Natural killer cell treated with Interleukin-12 subunit alpha and Interleukin-12 subunit beta and Interleukin-15 and Interleukin-18, amount 100 ng/mL, for 72 hours (primary cell): ENCODE measurements around the gene GALNT6. TPM values are rescaled to one million over a fixed set of nuclear protein-coding genes. Genes with fewer than 3 reads are reported as not detected.
"Not testable (repeated sequence)": the region's sequence is repeated elsewhere in the genome, so short reads cannot be mapped to it uniquely, and the experiment has no call there.

Experiments
- ATAC-seq, 2 donors: fragments of 150-1000 bp; cut with Tn5 transposase in 1 of 2; sonication (Bioruptor Pico), chemical (Tn5 transposase) in 1 of 2; 2 replicates each; pipeline ENCODE4 v1.10.0; 2021
- DNase-seq: peaks from one replicate; pipeline ENCODE4 v3.0.0; 2022; ENCODE audit warnings: low spot score
- H3K27ac Mint-ChIP-seq, 2 donors: 1 replicate in 1 of 2; 2 replicates in 1 of 2; pipeline ENCODE4 v1.8.0; 2022; ENCODE audit warnings: mixed read lengths in 2 of 2, mild to moderate bottlenecking in 1 of 2, moderate library complexity in 1 of 2
- H3K27me3 Mint-ChIP-seq, 2 donors: 1 replicate in 1 of 2; 2 replicates in 1 of 2; pipeline ENCODE4 v1.8.0; 2022; ENCODE audit warnings: mixed read lengths in 2 of 2
- H3K36me3 Mint-ChIP-seq: one replicate; pipeline ENCODE4 v1.8.0; 2022; ENCODE audit warnings: mixed read lengths
- H3K4me1 Mint-ChIP-seq, 2 donors: 1 replicate in 1 of 2; 2 replicates in 1 of 2; pipeline ENCODE4 v1.8.0; 2022; ENCODE audit warnings: low read depth in 2 of 2, mixed read lengths in 2 of 2, mild to moderate bottlenecking in 1 of 2
- H3K4me3 Mint-ChIP-seq: one replicate; pipeline ENCODE4 v1.8.0; 2022; ENCODE audit warnings: mixed read lengths
- H3K9me3 Mint-ChIP-seq: 2 replicates; pipeline ENCODE4 v1.8.0; 2022; ENCODE audit warnings: mixed read lengths
- total RNA-seq, 2 donors: library from RNA; stranded (reverse); gene quantifications; one replicate each; pipeline ENCODE4 v1.2.3, GENCODE V29; 2022

GALNT6 gene
- total RNA-seq, 2 donors from 2014 or later, result 13.2 to 23.5 TPM

DNA sequence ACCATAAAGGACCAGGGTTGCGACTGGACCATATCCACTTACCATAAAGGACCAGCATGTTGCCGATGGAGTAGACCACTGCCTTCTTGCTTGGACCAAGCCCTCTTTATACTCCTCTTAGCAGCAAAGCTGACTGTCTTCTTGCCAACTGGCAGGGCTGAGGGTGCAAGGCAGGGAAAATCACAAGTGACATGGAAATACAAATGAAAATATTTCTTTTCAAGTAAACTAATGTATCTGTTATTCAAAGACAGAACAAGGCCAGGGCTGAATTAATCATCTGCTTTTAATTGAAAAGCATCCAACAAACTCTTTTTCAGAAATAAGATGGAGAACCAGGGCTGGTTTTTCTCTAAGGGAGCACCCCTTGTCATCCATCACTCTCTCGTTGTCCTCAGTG lies 44.6 kb downstream of the GALNT6 start, which contains the start of gene CELA1:
Gene CELA1 (minus strand): TSS at position 99 of the 400 bp plus-strand sequence. CDS start 41 bp downstream, at position 58.
- Mint-ChIP-seq H3K36me3 (no peaks in the 10 kb centered on the region), H3K27me3 (no peaks in the 10 kb centered on the region), H3K27ac (peak within 1 kb of the TSS in 1 of 2 donors; percentile 60), H3K9me3 (no peaks in the 10 kb centered on the region), H3K4me1 (peaks cover under 1 to 5% of the 10 kb centered on the region in 2 donors), H3K4me3 (no peak within 1 kb of the TSS)
- DNase-seq, result no peak
- no peak for ATAC-seq

GRCh38 chr12:51345681-51346080 lies 45.5 kb downstream of the GALNT6 start:
- ATAC-seq (no peak), DNase-seq (no peak)
- Mint-ChIP-seq H3K27me3 (no peaks in the 10 kb centered on the region), H3K36me3 (no peaks in the 10 kb centered on the region), H3K4me3 (no peak overlapping the region), H3K4me1 (peaks cover 7 to 9% of the 10 kb centered on the region in 2 donors), H3K9me3 (no peaks in the 10 kb centered on the region), H3K27ac (peak overlapping the region in 1 of 2 donors; percentile 60)

GRCh38 chr12:51343201-51343600 lies 48.0 kb downstream of the GALNT6 start:
- Mint-ChIP-seq H3K36me3 (no peaks in the 10 kb centered on the region), H3K9me3 (no peaks in the 10 kb centered on the region), H3K27ac (no peak overlapping the region), H3K4me3 (no peak overlapping the region), H3K27me3 (no peaks in the 10 kb centered on the region), H3K4me1 (peaks cover 7 to 9% of the 10 kb centered on the region in 2 donors)
- ATAC-seq, result no peak
- no peak for DNase-seq

GRCh38 chr12:51342416-51342815 lies 48.8 kb downstream of the GALNT6 start:
- DNase-seq, result no peak
- Mint-ChIP-seq H3K27me3 (no peaks in the 10 kb centered on the region), H3K36me3 (no peaks in the 10 kb centered on the region), H3K27ac (no peak overlapping the region), H3K9me3 (no peaks in the 10 kb centered on the region), H3K4me3 (no peak overlapping the region), H3K4me1 (peaks cover 7 to 9% of the 10 kb centered on the region in 2 donors)
- no peak for ATAC-seq

GRCh38 chr12:51341251-51342007 lies 49.8 kb downstream of the GALNT6 start:
- H3K4me1 Mint-ChIP-seq, result peaks cover 7 to 13% of the 10 kb centered on the region in 2 donors
- ATAC-seq (peak; percentile 72 to 86), DNase-seq (peak; percentile 73)
- no peaks in the 10 kb centered on the region for H3K9me3 Mint-ChIP-seq
- H3K4me3 Mint-ChIP-seq, result peak overlapping the region; percentile 54
- H3K27ac Mint-ChIP-seq, result peak overlapping the region; percentile 64 to 92
- no peaks in the 10 kb centered on the region for H3K27me3 Mint-ChIP-seq
- no peaks in the 10 kb centered on the region for H3K36me3 Mint-ChIP-seq

DNA sequence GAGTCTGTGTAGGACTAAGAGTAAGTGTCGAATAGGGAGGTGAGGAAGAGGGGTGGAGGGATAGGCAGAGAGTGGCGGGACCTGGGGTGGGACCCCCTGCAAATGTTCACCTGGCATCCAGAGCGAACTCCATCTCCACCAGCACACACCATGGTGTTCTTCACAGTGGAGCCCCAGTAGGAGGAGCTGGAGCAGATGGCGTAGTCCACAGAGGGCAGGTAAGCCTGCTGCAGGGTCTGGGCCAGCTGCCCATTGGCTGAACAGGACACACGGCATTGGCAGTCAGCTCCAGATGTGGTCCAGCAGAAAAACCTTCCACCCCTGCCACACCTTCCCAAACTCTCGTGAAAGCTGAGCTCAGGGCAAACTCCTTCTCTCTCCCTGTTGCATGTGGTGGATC lies 51.5 kb downstream of the GALNT6 start:
- H3K4me1 Mint-ChIP-seq, result peaks cover 11 to 12% of the 10 kb centered on the region in 2 donors
- H3K4me3 Mint-ChIP-seq, result no peak overlapping the region
- no peaks in the 10 kb centered on the region for H3K36me3 Mint-ChIP-seq
- no peaks in the 10 kb centered on the region for H3K27me3 Mint-ChIP-seq
- H3K27ac Mint-ChIP-seq, result no peak overlapping the region
- no peaks in the 10 kb centered on the region for H3K9me3 Mint-ChIP-seq
- no peak for DNase-seq
- peak in 1 of 2 donors; percentile 6 for ATAC-seq

DNA sequence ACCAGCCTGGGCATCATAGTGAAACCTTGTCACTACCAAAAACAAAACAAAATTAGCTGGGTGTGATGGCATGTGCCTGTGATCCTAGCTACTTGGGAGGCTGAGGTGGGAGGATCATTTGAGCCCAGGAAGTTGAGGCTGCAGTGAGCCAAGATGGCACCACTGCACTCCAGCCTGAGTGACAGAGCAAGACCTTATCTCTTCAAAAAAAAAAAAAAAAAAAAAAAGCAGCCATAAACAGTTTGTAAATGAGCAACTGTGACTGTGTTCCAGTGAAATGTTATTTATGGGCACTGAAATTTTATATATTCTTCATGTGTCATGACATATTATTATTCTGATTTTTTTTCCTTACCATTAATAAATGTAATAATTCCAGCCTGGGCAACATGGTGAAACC lies 53.9 kb downstream of the GALNT6 start:
- not testable (repeated sequence) for H3K27ac Mint-ChIP-seq, DNase-seq, H3K27me3 Mint-ChIP-seq, H3K9me3 Mint-ChIP-seq, H3K36me3 Mint-ChIP-seq, H3K4me3 Mint-ChIP-seq, ATAC-seq
- H3K4me1 Mint-ChIP-seq, result peaks cover 11 to 12% of the 10 kb centered on the region in 2 donors

GRCh38 chr12:51335931-51336330 lies 55.3 kb downstream of the GALNT6 start:
- H3K4me1 Mint-ChIP-seq, result peaks cover 8 to 11% of the 10 kb centered on the region in 2 donors
- ATAC-seq, result no peak
- peak; percentile 18 for DNase-seq
- no peak overlapping the region for H3K4me3 Mint-ChIP-seq
- no peaks in the 10 kb centered on the region for H3K9me3 Mint-ChIP-seq
- no peaks in the 10 kb centered on the region for H3K36me3 Mint-ChIP-seq
- no peaks in the 10 kb centered on the region for H3K27me3 Mint-ChIP-seq
- H3K27ac Mint-ChIP-seq, result peak overlapping the region; percentile 6 to 26

DNA sequence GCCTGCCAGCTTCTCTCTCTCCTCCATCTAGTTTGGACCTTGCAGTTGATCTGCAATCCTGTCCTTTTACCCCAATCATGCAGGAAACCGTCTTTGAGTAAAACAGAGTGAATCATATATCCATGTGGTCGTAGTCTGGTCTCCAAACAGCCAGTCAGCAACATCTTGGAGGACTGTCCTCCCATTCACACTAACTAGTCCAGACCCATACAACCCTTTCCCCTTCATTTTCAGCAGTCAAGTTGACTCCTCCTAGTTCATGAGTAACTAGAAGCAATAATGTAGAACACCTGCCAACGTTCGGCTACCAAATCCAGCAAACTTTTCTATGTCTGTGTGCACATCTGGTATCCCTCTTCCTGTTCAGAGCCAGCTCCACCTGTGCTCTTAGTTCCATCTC lies 56.4 kb downstream of the GALNT6 start:
- Mint-ChIP-seq H3K27ac (peak overlapping the region in 1 of 2 donors; percentile 40), H3K36me3 (no peaks in the 10 kb centered on the region), H3K27me3 (no peaks in the 10 kb centered on the region), H3K9me3 (no peaks in the 10 kb centered on the region), H3K4me1 (peaks cover 14 to 18% of the 10 kb centered on the region in 2 donors), H3K4me3 (no peak overlapping the region)
- no peak for ATAC-seq
- no peak for DNase-seq

- Mint-ChIP-seq H3K9me3 (no peaks in the 10 kb centered on the region), H3K4me1 (peaks cover 21 to 23% of the 10 kb centered on the region in 2 donors), H3K4me3 (no peak overlapping the region), H3K36me3 (no peaks in the 10 kb centered on the region), H3K27me3 (no peaks in the 10 kb centered on the region), H3K27ac (no peak overlapping the region)
- DNase-seq (no peak), ATAC-seq (no peak)
Observed at GRCh38 chr12:51333536-51333935, 57.7 kb downstream of the GALNT6 start.

DNA sequence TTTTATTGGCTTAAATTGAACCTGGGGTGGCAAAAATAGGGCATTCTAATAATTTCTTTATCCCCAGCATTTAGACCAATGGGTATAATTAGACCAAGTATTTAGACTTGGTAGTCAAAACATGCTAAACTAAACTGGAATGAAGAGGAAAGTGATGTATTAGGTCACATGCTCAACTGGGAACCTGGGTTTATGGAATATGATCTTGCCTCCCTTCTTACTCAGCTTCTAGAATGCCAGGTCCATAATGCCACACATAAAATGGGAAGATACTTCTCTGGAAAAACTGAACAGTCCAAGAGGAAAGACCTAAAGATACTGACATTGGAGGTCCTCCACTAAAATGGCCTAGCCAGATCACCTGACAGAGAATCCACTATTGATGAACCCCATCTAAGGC lies 61.0 kb downstream of the GALNT6 start:
- peak overlapping the region; percentile 95 to 97 for H3K27ac Mint-ChIP-seq
- H3K4me1 Mint-ChIP-seq, result peaks cover 38 to 40% of the 10 kb centered on the region in 2 donors
- H3K4me3 Mint-ChIP-seq, result peak overlapping the region; percentile 75
- no peak for DNase-seq
- ATAC-seq, result no peak
- H3K27me3 Mint-ChIP-seq, result no peaks in the 10 kb centered on the region
- H3K9me3 Mint-ChIP-seq, result no peaks in the 10 kb centered on the region
- H3K36me3 Mint-ChIP-seq, result no peaks in the 10 kb centered on the region

DNA sequence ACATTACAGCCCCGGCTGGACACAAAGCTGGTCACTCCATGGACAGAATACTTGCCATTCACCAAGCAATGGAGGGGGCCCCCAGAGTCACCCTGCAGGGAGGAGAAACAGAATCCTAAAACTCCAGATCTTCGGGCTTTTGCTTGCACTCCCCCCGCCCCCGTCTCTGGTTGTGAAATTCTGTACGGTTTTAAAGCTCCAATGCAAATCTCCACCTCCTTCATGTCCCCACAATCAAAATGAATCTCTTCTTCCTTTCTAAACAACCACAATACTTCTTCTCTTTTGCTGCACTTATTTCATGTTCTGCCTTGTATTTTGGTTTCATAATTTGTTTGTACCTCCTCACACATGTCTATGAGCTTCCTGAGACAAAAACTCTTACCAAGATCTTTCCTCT lies 61.5 kb downstream of the GALNT6 start:
- ATAC-seq, result peak; percentile 54 to 67
- peak overlapping the region; percentile 95 to 97 for H3K27ac Mint-ChIP-seq
- H3K27me3 Mint-ChIP-seq, result no peaks in the 10 kb centered on the region
- H3K9me3 Mint-ChIP-seq, result no peaks in the 10 kb centered on the region
- peak overlapping the region; percentile 75 for H3K4me3 Mint-ChIP-seq
- peaks cover 42 to 45% of the 10 kb centered on the region in 2 donors for H3K4me1 Mint-ChIP-seq
- DNase-seq, result peak; percentile 70
- H3K36me3 Mint-ChIP-seq, result no peaks in the 10 kb centered on the region

DNA sequence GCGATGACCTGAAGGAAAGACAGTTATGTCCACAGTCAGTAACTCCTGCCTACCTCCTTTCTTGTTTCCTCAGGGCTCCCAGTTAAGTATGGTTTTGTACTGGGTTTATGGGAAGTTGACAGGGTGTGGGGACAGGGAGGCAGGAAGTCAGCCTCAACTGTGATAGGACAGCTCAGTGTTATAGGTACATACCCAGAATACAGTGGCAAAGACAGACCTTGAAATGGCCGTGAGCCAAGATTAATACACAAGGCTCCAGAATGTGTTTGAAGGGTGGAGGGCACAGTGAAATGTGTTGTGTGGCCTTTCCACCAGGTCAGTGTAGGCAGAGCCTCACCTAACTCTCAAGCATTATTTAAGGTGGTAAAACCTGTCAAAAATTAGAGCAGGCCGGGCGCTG lies 62.6 kb downstream of the GALNT6 start:
- ATAC-seq (no peak), DNase-seq (no peak)
- Mint-ChIP-seq H3K4me1 (peaks cover 42 to 50% of the 10 kb centered on the region in 2 donors), H3K36me3 (no peaks in the 10 kb centered on the region), H3K27ac (peak overlapping the region; percentile 95 to 97), H3K4me3 (peak overlapping the region; percentile 75), H3K9me3 (no peaks in the 10 kb centered on the region), H3K27me3 (no peaks in the 10 kb centered on the region)

DNA sequence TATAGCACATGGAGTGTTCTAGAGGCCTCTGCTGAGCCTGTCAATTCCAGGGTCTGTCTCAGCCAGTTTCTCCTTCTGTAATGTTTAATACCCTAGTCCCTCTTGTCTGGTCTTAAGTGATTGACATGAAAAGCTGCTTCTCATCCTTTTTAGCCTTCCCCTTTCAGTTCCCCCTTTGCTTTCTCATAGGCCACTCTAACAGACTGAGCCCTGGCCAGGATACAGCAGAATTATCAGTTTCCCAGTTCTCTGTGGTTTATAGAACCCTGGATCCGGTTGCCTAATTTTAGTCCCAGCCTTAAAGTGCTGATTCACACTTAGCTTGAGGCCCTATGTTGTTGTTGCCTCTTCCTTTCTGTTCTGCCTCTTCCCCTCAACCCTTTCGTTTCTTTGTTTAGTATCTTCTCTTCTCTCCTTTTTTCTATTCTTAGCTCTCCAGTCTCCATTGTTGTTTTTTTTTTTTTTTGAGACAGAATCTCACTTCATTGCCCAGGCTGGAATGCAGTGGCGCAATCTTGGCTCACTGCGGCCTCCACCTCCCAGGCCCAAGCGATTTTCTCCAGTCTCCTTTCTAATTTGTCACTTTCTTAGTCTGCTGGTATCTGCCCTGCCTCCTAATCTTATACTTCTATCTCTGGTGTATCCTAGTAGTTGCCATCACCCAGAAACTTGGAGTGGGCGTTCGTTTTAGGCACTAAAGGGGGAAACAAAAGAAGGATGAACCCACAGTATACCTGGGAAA lies 64.3 kb downstream of the GALNT6 start:
- H3K4me1 Mint-ChIP-seq, result peaks cover 54 to 67% of the 10 kb centered on the region in 2 donors
- H3K9me3 Mint-ChIP-seq, result no peaks in the 10 kb centered on the region
- DNase-seq, result no peak
- peak overlapping the region; percentile 95 to 97 for H3K27ac Mint-ChIP-seq
- ATAC-seq, result peak; percentile 48 to 69
- H3K27me3 Mint-ChIP-seq, result no peaks in the 10 kb centered on the region
- peaks cover 15% of the 10 kb centered on the region for H3K36me3 Mint-ChIP-seq
- H3K4me3 Mint-ChIP-seq, result peak overlapping the region; percentile 81
